ENCODE measurements around the gene KCTD1.

The KCTD1 gene

GRCh38 chr18:26548415-26549262, at the start of gene KCTD1:
Gene KCTD1, minus strand, starts transcription at chr18:26548553. Its CDS starts 17 bp downstream, at chr18:26548536.
- DNase-seq = peak; percentile 97

GRCh38 chr18:26593365-26594320, 45.3 kb upstream of the KCTD1 start:
- DNase-seq = no peak

DNA sequence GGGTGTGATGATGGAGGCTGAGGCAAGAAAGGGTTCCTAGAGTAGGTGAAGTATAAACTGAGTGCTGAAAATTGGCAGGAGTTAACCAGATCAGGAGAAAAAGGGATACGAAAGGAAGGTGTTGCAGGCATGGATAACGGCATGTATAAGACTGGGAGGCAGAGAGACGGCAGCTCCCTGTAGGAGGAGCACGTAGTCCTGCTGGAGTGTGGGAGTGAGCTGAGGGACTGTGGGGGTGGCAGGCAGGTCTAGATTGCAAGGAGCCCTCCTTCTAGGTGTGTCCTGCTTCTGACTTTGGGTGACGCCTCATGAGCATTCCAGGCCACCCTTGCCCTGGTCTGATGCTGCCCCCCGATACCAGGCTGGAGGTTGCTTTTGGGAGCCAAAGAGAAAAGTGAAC, 36.4 kb upstream of the KCTD1 start:
- DNase-seq = no peak

DNA sequence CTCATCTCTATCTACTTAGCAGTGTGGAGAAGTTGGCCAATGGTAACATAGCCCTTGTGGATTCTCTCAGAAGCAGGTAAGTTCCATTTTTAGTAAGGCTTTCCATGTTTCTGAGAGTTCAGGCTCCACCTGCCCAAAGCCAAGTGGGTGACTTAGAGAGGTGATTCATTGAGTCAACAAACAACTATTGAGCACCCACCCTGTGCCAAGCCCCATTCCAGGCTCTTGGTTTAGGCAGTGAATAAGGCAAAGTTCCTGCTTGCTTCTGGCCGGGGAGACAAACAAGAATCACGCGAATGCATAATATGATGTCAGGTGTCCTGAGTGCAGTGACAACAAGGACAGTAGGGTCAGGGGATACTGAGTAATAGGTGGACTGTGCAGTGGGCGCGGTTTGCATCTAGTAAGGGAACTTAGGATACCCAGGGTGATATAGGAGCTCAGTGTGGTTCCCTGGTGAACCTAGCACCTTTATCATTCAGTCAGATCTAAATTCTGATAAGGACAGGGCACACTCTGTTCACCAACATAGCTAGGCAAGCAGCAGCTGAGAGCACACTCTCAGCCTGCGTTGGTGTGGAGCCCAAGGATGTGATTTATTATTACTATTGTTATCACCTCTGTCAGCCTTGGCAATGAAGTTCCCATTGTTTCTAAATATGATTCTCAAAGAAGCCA, 31.7 kb upstream of the KCTD1 start:
- no peak for DNase-seq

GRCh38 chr18:26575865-26576217, 27.5 kb upstream of the KCTD1 start:
- DNase-seq = no peak

DNA sequence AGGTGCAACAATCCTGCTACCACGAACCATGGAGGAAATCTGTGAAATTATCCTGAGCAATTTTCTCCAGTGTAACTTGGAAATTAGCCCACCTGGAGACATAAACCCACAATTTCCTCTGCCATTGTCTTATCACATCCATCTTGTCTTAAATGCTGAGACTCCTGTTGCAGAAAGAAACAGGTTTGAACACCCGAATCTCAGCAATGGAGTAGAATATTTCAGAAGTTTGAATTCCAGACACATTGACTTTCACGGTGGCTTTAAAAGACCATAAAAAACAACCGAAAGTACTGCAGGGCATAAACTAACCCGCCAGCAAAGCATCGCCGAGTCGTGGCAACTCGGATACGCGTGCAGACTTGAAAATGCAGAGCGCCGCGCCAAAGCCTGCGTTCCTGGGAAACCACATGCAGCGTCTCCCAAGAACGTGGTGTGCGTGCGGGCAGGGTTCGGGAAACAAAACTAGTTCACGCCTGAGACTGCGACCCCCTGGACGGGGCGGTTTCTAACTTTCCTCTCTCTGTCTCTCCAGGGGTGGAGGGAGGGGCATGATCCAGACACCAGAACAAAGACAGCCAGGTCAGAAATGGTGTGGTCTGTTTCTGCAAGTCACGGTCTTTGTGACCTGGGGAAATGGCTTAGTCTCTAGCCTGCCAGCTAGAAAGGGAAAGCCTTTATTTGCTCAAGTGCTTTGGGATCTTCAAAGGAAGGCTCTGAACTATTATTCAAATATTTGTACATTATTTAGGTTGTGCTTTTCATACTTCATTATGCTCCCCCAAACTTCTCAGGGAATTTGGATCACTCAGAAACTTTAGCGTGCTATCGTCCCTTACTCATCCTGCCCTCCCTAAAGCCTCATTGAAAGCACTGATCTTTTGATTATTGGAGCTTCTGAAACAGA, 26.9 kb upstream of the KCTD1 start:
- peak; percentile 92 for DNase-seq

DNA sequence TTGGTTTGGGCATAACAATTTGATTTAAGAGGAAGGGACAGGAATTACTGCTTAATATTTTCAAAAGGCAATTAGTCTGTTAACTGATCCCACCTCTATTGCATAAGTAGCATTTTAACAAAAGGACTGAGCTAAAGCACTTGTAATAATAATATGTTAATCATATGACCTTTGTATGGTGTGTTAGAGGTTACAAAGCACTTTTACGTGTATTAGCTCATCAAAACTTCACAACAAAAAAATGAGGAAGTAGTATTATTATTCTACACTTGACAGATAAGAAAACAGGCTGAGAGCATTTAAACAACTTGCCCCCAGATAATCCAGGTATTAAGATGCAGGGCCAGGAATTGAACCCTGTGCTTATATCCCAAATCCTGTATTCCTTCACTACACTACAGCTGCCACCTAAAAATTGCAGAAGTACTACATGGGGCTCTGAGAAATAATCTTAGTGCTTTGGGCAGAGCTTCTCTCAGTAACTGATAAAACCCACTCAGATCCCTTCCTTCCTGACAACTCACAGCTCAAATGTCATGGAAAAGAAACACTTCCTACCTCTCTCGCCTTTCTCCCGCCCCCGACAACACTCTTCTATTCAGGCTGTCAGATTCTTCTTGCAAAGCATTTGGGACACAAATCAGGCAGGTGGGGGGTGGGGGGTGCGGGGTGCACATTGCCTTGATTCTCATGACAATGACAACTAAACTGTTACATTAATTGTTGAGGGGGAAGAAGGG, 20.7 kb upstream of the KCTD1 start:
- no peak for DNase-seq

- DNase-seq = no peak
Observed at GRCh38 chr18:26568513-26568912, 20.2 kb upstream of the KCTD1 start.

- DNase-seq = no peak
Observed at GRCh38 chr18:26566874-26567555, 18.7 kb upstream of the KCTD1 start.

DNA sequence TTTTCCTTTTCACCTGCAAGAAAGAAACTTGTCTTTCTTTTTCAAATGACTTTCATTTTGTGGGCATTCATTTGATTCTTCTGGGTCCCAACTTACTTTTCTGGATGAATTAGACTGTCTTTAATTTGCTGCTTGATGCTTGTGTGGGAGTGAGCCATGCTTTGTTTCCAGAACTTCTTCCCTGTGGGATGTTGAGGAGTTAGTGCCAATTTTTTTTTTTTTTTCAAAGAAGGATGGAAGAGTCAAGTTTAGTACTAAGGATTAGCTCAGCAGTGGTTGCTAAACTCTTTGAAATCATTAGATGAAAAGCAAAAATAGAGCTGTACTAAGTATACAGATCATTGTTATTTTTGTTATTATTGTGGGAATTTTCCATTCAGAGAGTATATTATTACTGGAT, 17.2 kb upstream of the KCTD1 start:
- DNase-seq = no peak

GRCh38 chr18:26563024-26563423, 14.7 kb upstream of the KCTD1 start:
- DNase-seq = no peak

DNA sequence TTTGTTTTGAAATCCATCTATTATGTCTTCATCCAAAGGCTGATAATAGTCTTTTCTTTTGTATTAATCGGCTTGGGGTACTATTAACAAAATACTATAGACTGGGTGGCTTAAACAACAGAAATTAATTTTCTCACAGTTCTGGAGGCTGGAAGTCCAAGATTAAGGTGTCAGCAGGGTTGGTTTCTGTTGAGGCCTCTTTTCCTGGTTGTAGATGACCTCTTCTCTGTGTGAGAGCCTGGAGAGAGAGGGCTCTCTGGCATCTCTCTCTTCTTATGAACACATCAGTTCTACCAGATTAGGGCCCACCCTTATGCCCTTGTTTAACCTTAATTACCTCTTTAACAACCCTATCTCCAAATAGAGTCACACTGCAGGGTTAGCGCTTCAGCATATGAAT, 14.2 kb upstream of the KCTD1 start:
- DNase-seq = no peak

DNA sequence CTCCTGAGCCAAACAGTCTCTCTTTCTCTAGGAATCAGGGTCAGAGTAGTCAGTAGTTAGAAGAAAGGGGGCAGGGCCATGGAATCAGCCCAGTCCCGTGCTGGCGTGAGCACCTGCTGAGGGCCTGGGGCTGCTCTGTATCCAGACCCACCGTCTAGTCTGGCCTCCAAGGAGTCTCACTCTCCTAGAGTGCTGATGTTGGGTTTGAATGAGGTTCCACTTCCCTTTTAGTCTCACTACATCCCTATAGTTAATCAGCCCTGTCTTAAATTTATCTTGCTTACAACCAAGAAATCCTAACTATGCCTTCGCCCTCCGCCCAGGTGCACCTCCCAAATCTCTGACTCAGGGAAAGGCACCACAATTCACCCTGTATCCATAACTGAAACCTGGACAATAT, 13.4 kb upstream of the KCTD1 start:
- DNase-seq = no peak

DNA sequence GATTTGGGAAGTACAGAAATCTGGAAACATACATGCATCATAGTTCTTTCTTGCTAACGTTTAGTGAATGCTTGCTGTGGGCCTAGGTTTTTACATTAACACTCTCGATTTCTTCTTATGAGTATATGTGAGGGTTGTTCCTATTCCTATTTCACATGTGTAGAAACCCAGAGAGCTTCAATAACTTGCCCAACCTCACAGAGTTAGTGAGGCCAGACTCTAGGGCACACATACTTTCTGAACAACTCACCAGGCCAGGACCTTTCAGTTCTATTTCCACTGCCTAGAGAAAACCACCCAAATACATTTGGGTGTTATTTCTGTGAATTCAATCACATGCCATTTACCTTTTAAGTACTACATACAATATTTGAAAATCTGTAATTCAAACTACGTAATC, 8.2 kb upstream of the KCTD1 start:
- DNase-seq = no peak

DNA sequence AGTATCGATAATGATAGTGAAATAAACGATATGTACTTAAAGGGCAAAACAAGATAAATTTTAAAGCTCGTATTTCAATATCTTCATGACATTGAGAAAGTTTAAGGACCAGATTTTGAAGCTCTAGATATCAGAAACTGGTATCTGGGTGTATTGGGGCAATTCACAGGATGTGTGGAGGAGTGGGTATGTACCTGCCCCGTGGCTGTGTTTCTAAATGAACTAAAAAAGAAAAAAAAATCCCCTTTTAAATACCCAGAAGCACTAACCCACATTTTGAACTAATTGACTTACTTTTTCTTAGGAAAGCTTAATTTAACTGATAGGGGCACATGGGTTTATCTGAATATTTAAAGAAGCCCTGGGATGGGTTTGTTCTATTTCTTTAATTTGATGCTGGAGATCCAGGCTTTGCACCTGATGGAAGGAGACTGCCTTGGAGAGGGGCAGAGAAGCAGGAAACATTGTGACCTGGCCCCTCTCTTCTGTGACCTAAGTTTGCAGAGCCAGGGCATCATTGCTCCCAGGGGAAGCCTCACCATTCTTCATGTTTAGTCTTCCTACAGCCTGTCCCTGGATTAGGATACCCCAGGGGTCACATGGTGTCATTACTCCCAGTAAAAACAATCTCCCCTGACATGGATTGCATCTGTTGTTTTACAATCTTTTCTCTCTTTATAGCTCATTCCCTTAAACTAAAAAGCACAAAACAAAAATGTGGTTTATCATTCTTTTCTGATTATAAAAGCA, 7.6 kb upstream of the KCTD1 start:
- DNase-seq = no peak

GRCh38 chr18:26553943-26554342, 5.6 kb upstream of the KCTD1 start:
- no peak for DNase-seq

- no peak for DNase-seq
Observed at GRCh38 chr18:26551695-26552081, 3.3 kb upstream of the KCTD1 start.

DNA sequence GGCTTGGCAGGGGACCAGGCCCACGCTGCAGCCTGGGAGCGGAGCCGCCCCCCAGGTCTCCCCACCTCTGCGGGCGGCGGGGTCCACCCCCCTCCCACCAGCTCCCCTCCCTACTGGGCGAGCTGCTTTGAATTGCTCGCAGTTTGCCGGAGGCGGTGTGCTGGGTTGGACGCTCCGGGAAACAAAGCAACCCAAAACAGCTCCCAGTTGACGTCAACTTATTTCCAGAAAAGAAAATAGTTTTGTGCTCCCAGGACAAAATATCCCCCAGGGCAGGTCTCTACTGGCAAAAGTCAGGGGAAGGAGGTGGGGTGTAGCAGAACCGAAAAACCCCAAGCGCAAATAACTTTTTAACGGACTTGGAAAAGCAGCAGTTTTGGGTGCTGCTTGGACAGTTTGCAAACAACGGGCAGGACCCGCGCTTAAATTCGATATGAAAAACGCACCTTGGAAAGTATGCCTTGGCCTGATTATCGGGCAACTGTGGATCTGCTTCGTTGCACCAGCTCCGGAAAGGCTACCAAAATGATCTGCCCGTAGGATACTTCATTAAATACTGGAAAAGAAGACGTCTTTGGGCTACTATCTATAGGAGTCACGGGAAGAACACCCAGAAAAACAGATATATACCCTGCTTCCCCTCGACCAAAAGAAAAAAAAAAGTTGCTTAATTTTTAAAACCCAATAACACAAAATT, 2.8 kb upstream of the KCTD1 start:
- DNase-seq = peak; percentile 84

DNA sequence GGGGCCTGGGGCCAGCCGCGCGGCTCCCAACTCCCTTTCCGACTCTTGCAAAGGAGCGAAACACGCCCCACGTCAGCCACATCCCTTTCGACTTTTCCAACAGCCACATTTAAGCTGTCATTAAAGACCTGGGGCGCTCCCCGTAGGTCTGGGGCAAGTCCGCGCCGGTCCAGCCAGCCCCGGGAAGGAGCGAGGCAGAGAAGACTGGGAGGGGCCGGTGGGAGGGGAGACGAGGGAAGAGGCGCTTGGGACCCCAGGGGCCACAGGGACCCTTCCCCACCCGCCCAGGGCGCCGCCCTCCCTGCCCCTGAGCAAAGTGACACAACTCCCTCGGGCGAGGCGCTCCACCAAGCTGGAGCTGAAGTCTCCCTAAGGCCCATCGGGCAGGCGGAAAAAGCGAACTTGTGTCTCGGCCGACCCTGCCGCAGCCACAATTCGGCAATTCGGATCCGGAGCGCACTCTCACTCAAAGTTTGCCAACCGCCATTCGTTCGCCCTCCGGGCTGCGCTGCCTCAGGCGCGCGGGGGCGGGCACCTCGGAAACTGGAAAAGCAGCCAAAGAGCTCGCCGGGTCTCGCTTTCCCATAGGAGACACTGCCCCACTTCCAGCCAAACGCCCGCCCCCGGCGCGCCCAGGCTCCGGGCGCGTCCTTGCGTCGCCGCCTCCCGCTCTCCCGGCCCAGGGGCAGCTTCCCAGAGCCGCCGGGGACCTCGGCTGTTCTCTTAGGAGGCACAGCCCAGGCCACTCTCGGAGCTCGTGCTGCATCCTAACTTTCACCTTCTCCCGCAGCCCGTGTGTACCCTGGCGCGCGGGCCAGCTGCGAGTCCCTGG, 1.1 kb upstream of the KCTD1 start:
- DNase-seq = peak; percentile 90
